Duodenal mucosa (tissue), 2 donors: Measurements from ENCODE around the gene PIP4K2B.

ENCODE experiments used
- H3K27ac ChIP-seq: one replicate; pipeline ENCODE4 v1.7.0; 2013; ENCODE audit warnings: low read depth, low read length
- H3K27me3 ChIP-seq, 2 donors: one replicate each; pipeline ENCODE4 v1.7.0; 2013; ENCODE audit warnings: low read length in 2 of 2, control low read depth in 1 of 2; ENCODE audit not compliant: insufficient read depth in 2 of 2, control insufficient read depth in 1 of 2
- H3K36me3 ChIP-seq, 2 donors: one replicate each; pipeline ENCODE4 v1.7.0; 2013; ENCODE audit warnings: low read length in 2 of 2, control low read depth in 1 of 2; ENCODE audit not compliant: insufficient read depth in 2 of 2, control insufficient read depth in 1 of 2
- H3K4me1 ChIP-seq, 2 donors: one replicate each; pipeline ENCODE4 v1.7.0; 2013; ENCODE audit warnings: low read length in 2 of 2, control low read depth in 1 of 2; ENCODE audit not compliant: insufficient read depth in 2 of 2, control insufficient read depth in 1 of 2
- H3K4me3 ChIP-seq, 2 donors: one replicate each; pipeline ENCODE4 v1.7.0; 2013; ENCODE audit warnings: low read length in 2 of 2, low read depth in 1 of 2
- H3K9ac ChIP-seq, 2 donors: one replicate each; pipeline ENCODE4 v1.7.0; 2013; ENCODE audit warnings: low read length in 2 of 2, low read depth in 1 of 2
- H3K9me3 ChIP-seq, 2 donors: one replicate each; pipeline ENCODE4 v1.7.0; 2013; ENCODE audit warnings: low read length in 2 of 2, control low read depth in 1 of 2; ENCODE audit not compliant: control insufficient read depth in 1 of 2

PIP4K2B gene

GRCh38 chr17:38746849-38747462 lies 52.4 kb downstream of the PIP4K2B start:
- Histone ChIP-seq H3K9me3 (no peaks in the 10 kb centered on the region), H3K27ac (no peak overlapping the region), H3K4me3 (peak overlapping the region; percentile 53 to 77), H3K36me3 (no peaks in the 10 kb centered on the region), H3K27me3 (peaks cover 3 to 7% of the 10 kb centered on the region in 2 donors), H3K9ac (peak overlapping the region in 1 of 2 donors; percentile 32), H3K4me1 (peaks cover 47 to 69% of the 10 kb centered on the region in 2 donors)

GRCh38 chr17:38746004-38746848 lies 53.1 kb downstream of the PIP4K2B start:
- Histone ChIP-seq H3K4me3 (peak overlapping the region; percentile 53 to 77), H3K9ac (peak overlapping the region in 1 of 2 donors; percentile 32), H3K9me3 (no peaks in the 10 kb centered on the region), H3K4me1 (peaks cover 51 to 71% of the 10 kb centered on the region in 2 donors), H3K27me3 (peaks cover 3 to 7% of the 10 kb centered on the region in 2 donors), H3K36me3 (no peaks in the 10 kb centered on the region), H3K27ac (no peak overlapping the region)

- H3K4me1 ChIP-seq = peaks cover 45 to 64% of the 10 kb centered on the region in 2 donors
- no peak overlapping the region for H3K27ac ChIP-seq
- no peaks in the 10 kb centered on the region for H3K9me3 ChIP-seq
- H3K36me3 ChIP-seq = no peaks in the 10 kb centered on the region
- H3K27me3 ChIP-seq = peaks cover 3 to 5% of the 10 kb centered on the region in 2 donors
- no peak overlapping the region for H3K9ac ChIP-seq
- no peak overlapping the region for H3K4me3 ChIP-seq
Observed at GRCh38 chr17:38745545-38745944, 53.8 kb downstream of the PIP4K2B start.

- no peak overlapping the region for H3K4me3 ChIP-seq
Observed at GRCh38 chr17:38743556-38744171, 55.7 kb downstream of the PIP4K2B start.

GRCh38 chr17:38742411-38743308 lies 56.7 kb downstream of the PIP4K2B start:
- Histone ChIP-seq H3K9me3 (no peaks in the 10 kb centered on the region), H3K27me3 (peaks cover 3% of the 10 kb centered on the region in 2 donors), H3K27ac (peak overlapping the region; percentile 74)

More at GRCh38 chr17:38743556-38744171, 55.7 kb downstream of the PIP4K2B start:
- peaks cover 3% of the 10 kb centered on the region in 2 donors for H3K27me3 ChIP-seq
- H3K9ac ChIP-seq = no peak overlapping the region
- H3K36me3 ChIP-seq = no peaks in the 10 kb centered on the region
- H3K4me1 ChIP-seq = peaks cover 48 to 63% of the 10 kb centered on the region in 2 donors
- no peak overlapping the region for H3K27ac ChIP-seq
- H3K9me3 ChIP-seq = no peaks in the 10 kb centered on the region

GRCh38 chr17:38741921-38742410 lies 57.4 kb downstream of the PIP4K2B start:
- no peaks in the 10 kb centered on the region for H3K9me3 ChIP-seq
- peaks cover 45 to 65% of the 10 kb centered on the region in 2 donors for H3K4me1 ChIP-seq
- peaks cover 2 to 3% of the 10 kb centered on the region in 2 donors for H3K27me3 ChIP-seq
- H3K4me3 ChIP-seq = no peak overlapping the region
- peak overlapping the region; percentile 74 for H3K27ac ChIP-seq
- no peaks in the 10 kb centered on the region for H3K36me3 ChIP-seq
- peak overlapping the region in 1 of 2 donors; percentile 52 for H3K9ac ChIP-seq

More at GRCh38 chr17:38742411-38743308, 56.7 kb downstream of the PIP4K2B start:
- Histone ChIP-seq H3K4me3 (peak overlapping the region; percentile 0 to 2), H3K4me1 (peaks cover 48 to 67% of the 10 kb centered on the region in 2 donors), H3K9ac (peak overlapping the region in 1 of 2 donors; percentile 52), H3K36me3 (no peaks in the 10 kb centered on the region)

- Histone ChIP-seq H3K4me3 (no peak overlapping the region), H3K9me3 (no peaks in the 10 kb centered on the region), H3K36me3 (no peaks in the 10 kb centered on the region), H3K4me1 (peaks cover 40 to 60% of the 10 kb centered on the region in 2 donors), H3K27me3 (peaks cover 0 to 2% of the 10 kb centered on the region in 2 donors), H3K27ac (no peak overlapping the region), H3K9ac (peak overlapping the region in 1 of 2 donors; percentile 52)
Observed at GRCh38 chr17:38741461-38741860, 57.9 kb downstream of the PIP4K2B start.

- Histone ChIP-seq H3K4me1 (peaks cover 39 to 54% of the 10 kb centered on the region in 2 donors), H3K9ac (no peak overlapping the region)
Observed at GRCh38 chr17:38740806-38741205, 58.5 kb downstream of the PIP4K2B start.

GRCh38 chr17:38740044-38740443 lies 59.3 kb downstream of the PIP4K2B start:
- no peak overlapping the region for H3K4me3 ChIP-seq
- no peak overlapping the region for H3K9ac ChIP-seq
- H3K36me3 ChIP-seq = peaks cover 0 to 3% of the 10 kb centered on the region in 2 donors
- no peaks in the 10 kb centered on the region for H3K9me3 ChIP-seq
- H3K27ac ChIP-seq = no peak overlapping the region
- peaks cover 47 to 57% of the 10 kb centered on the region in 2 donors for H3K4me1 ChIP-seq
- H3K27me3 ChIP-seq = no peaks in the 10 kb centered on the region

More at GRCh38 chr17:38740806-38741205, 58.5 kb downstream of the PIP4K2B start:
- Histone ChIP-seq H3K36me3 (peaks cover 0 to under 1% of the 10 kb centered on the region in 2 donors), H3K27ac (no peak overlapping the region), H3K4me3 (no peak overlapping the region), H3K27me3 (no peaks in the 10 kb centered on the region), H3K9me3 (no peaks in the 10 kb centered on the region)
